HepG2 (cell line): ENCODE measurements around the gene CCDC154.

ENCODE experiments used
- CEBPB ChIP-seq: IDR thresholded peaks from 2 replicates; pipeline ENCODE4 v1.6.1; 2011; ENCODE audit warnings: low read depth, low read length, improper control_type of control experiment, borderline replicate concordance
- ESRRA ChIP-seq: sonication (generic); formaldehyde crosslinking; IDR thresholded peaks from 2 replicates; pipeline ENCODE4 v1.5.1; 2020; ENCODE audit warnings: mild to moderate bottlenecking, low read depth, missing genetic modification reagents
- IRX3 ChIP-seq: sonication (generic); formaldehyde crosslinking; IDR thresholded peaks from 2 replicates; pipeline ENCODE4 v1.8.1; 2023; ENCODE audit warnings: mild to moderate bottlenecking, low read depth, missing genetic modification reagents, borderline replicate concordance
- NR3C1 ChIP-seq: sonication (generic); formaldehyde crosslinking; IDR thresholded peaks from 2 replicates; pipeline ENCODE4 v1.4.0; 2020; ENCODE audit warnings: missing genetic modification reagents
- SUZ12 ChIP-seq: fragments of 150-350 bp; IDR thresholded peaks from 2 replicates; pipeline ENCODE4 v1.6.1; 2014; ENCODE audit warnings: low read depth, low read length
- ZNF143 ChIP-seq: sonication (generic); formaldehyde crosslinking; IDR thresholded peaks from 2 replicates; pipeline ENCODE4 v1.4.0; 2020; ENCODE audit warnings: missing genetic modification reagents
- ZNF225 ChIP-seq: sonication (generic); formaldehyde crosslinking; IDR thresholded peaks from 2 replicates; pipeline ENCODE4 v1.4.0; 2020; ENCODE audit warnings: mild to moderate bottlenecking, missing genetic modification reagents
- TF ChIP-seq, protein P1 (sequence below): sonication (generic); formaldehyde crosslinking; IDR thresholded peaks from 2 replicates; pipeline ENCODE4 v1.5.0; 2020; ENCODE audit warnings: mild to moderate bottlenecking, missing genetic modification reagents, moderate library complexity

DNA sequence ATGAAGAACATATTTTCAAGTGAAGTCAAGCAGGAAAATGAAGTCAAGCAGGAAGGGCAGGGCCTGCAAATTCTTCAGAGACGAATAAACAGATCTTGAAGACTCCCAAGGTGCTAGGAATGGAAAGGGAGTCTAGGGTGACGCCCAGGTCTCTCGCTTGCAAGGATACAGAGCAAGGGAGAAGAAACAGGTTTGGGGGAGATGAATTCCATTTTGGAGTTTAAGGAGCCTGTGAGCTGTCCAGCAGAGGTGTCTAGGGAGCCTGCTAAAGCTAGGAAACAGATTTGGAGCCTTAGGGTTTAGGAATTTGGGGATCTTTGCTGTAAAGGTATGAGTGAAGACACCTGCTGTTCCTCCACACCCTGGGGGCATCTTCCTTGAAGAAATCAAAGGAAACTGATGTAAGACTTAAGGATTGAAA, 27.8 kb downstream of the CCDC154 start:
- TF ChIP-seq IRX3 (no peak), ESRRA (CRISPR knock-in tag) (no peak), NR3C1 (CRISPR knock-in tag) (no peak), SUZ12 (no peak), ZNF143 (CRISPR knock-in tag) (no peak), CEBPB (no peak), ZNF225 (CRISPR knock-in tag) (no peak)
- TF ChIP-seq, protein P1, sequence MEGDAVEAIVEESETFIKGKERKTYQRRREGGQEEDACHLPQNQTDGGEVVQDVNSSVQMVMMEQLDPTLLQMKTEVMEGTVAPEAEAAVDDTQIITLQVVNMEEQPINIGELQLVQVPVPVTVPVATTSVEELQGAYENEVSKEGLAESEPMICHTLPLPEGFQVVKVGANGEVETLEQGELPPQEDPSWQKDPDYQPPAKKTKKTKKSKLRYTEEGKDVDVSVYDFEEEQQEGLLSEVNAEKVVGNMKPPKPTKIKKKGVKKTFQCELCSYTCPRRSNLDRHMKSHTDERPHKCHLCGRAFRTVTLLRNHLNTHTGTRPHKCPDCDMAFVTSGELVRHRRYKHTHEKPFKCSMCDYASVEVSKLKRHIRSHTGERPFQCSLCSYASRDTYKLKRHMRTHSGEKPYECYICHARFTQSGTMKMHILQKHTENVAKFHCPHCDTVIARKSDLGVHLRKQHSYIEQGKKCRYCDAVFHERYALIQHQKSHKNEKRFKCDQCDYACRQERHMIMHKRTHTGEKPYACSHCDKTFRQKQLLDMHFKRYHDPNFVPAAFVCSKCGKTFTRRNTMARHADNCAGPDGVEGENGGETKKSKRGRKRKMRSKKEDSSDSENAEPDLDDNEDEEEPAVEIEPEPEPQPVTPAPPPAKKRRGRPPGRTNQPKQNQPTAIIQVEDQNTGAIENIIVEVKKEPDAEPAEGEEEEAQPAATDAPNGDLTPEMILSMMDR (CRISPR knock-in tag): no peak
